ENCODE measurements around the gene BATF. TPM values are rescaled to one million over a fixed set of nuclear protein-coding genes. Genes with fewer than 3 reads are reported as not detected.
A peak's percentile ranks its signal among the peaks of the same experiment; 100 is the strongest.

BATF gene
- total RNA-seq, 2 donors from 2014 or later: 1.4 to 6.2 TPM

- H3K36me3 ChIP-seq: no peaks in the 10 kb centered on the region
- no peaks in the 10 kb centered on the region for H3K4me1 ChIP-seq
- H3K27ac ChIP-seq: peak overlapping the region in 1 of 2 donors; percentile 86
- no peak for TF ChIP-seq CTCF (IDR thresholded peaks at IDR 0.05)
- no peaks in the 10 kb centered on the region for H3K27me3 ChIP-seq
- no peaks in the 10 kb centered on the region for H3K9me3 ChIP-seq
- no peak for DNase-seq (ENCODE audit: low spot score)
- H3K4me3 ChIP-seq: no peak overlapping the region
Measured at GRCh38 chr14:75537071-75537470, 14.8 kb downstream of the BATF start.

- H3K36me3 ChIP-seq: no peaks in the 10 kb centered on the region
- no peak overlapping the region for H3K27ac ChIP-seq
- no peaks in the 10 kb centered on the region for H3K9me3 ChIP-seq
- no peak for TF ChIP-seq CTCF (IDR thresholded peaks at IDR 0.05)
- H3K4me3 ChIP-seq: no peak overlapping the region
- H3K27me3 ChIP-seq: no peaks in the 10 kb centered on the region
- DNase-seq (ENCODE audit: low spot score): no peak
- H3K4me1 ChIP-seq: no peaks in the 10 kb centered on the region
Measured at GRCh38 chr14:75539162-75539560, 16.9 kb downstream of the BATF start.

GRCh38 chr14:75539561-75540478 lies 17.6 kb downstream of the BATF start:
- H3K27me3 ChIP-seq: no peaks in the 10 kb centered on the region
- no peak overlapping the region for H3K4me3 ChIP-seq
- H3K36me3 ChIP-seq: no peaks in the 10 kb centered on the region
- DNase-seq (ENCODE audit: low spot score): no peak
- no peaks in the 10 kb centered on the region for H3K9me3 ChIP-seq
- H3K27ac ChIP-seq: no peak overlapping the region
- no peak for TF ChIP-seq CTCF (IDR thresholded peaks at IDR 0.05)
- no peaks in the 10 kb centered on the region for H3K4me1 ChIP-seq

GRCh38 chr14:75540479-75540851 lies 18.2 kb downstream of the BATF start:
- Histone ChIP-seq H3K36me3 (no peaks in the 10 kb centered on the region), H3K4me3 (no peak overlapping the region), H3K27me3 (no peaks in the 10 kb centered on the region), H3K4me1 (no peaks in the 10 kb centered on the region), H3K9me3 (no peaks in the 10 kb centered on the region), H3K27ac (no peak overlapping the region)
- no peak for DNase-seq (ENCODE audit: low spot score)
- TF ChIP-seq CTCF (IDR thresholded peaks at IDR 0.05): no peak

- no peaks in the 10 kb centered on the region for H3K36me3 ChIP-seq
- H3K27me3 ChIP-seq: no peaks in the 10 kb centered on the region
- TF ChIP-seq CTCF (IDR thresholded peaks at IDR 0.05): no peak
- peak overlapping the region; percentile 14 to 25 for H3K27ac ChIP-seq
- no peaks in the 10 kb centered on the region for H3K9me3 ChIP-seq
- no peak overlapping the region for H3K4me3 ChIP-seq
- H3K4me1 ChIP-seq: no peaks in the 10 kb centered on the region
- peak; percentile 81 for DNase-seq (ENCODE audit: low spot score)
Measured at GRCh38 chr14:75542588-75543091, 20.4 kb downstream of the BATF start.

All from right atrium auricular region (tissue), 2 donors.